Vagina (tissue), 2 donors: ENCODE results near the gene FH.

ENCODE experiments used
- CTCF ChIP-seq, 3 experiments: fragments of 450-650 bp in 2 of 3; fragments of 200-600 bp in 1 of 3; sonication (generic) in 1 of 3; IDR thresholded peaks; one replicate each; pipeline ENCODE4 v1.5.1; 2017 to 2019; ENCODE audit warnings: antibody characterized with exemption in 3 of 3, mild to moderate bottlenecking in 2 of 3, moderate library complexity in 2 of 3
- POLR2A ChIP-seq, 2 donors: fragments of 450-650 bp; IDR thresholded peaks; one replicate each; pipeline ENCODE4 v1.6.1; 2017; ENCODE audit warnings: antibody characterized with exemption in 2 of 2, mild to moderate bottlenecking in 2 of 2, moderate library complexity in 2 of 2
- POLR2AphosphoS5 ChIP-seq, 2 donors: sonication (generic); formaldehyde crosslinking; IDR thresholded peaks; one replicate each; pipeline ENCODE4 v1.9.0; 2017; ENCODE audit warnings: antibody characterized with exemption in 2 of 2, mild to moderate bottlenecking in 2 of 2, low read depth in 1 of 2; ENCODE audit not compliant: insufficient read depth in 1 of 2

DNA sequence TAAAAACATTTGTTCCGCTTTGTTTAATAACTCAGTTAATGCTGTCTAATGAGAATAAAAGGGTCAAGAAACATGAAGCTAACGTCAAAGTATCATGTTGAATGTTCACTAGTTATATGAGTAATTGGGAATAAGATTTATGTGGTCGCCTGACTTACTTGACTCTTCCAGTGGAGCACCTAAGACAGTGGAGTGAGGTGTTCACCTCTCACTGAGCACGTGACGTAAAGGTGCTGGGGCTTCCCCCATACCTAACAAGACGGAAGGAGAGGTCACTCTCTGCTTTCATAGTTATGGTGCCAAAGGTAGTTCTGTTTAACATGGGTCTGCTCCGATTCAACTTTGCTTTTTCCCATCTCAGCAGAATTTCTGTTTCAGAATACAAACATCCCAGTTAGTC lies 13.3 kb upstream of the FH start:
- TF ChIP-seq POLR2AphosphoS5 (IDR thresholded peaks at IDR 0.05; ENCODE audit: insufficient read depth in 1 of 2, low read depth in 1 of 2) (no peak), POLR2A (IDR thresholded peaks at IDR 0.05) (no peak), CTCF (IDR thresholded peaks at IDR 0.05) (no peak)
